ENCODE data around the gene PICK1.

- TF ChIP-seq, protein P1, sequence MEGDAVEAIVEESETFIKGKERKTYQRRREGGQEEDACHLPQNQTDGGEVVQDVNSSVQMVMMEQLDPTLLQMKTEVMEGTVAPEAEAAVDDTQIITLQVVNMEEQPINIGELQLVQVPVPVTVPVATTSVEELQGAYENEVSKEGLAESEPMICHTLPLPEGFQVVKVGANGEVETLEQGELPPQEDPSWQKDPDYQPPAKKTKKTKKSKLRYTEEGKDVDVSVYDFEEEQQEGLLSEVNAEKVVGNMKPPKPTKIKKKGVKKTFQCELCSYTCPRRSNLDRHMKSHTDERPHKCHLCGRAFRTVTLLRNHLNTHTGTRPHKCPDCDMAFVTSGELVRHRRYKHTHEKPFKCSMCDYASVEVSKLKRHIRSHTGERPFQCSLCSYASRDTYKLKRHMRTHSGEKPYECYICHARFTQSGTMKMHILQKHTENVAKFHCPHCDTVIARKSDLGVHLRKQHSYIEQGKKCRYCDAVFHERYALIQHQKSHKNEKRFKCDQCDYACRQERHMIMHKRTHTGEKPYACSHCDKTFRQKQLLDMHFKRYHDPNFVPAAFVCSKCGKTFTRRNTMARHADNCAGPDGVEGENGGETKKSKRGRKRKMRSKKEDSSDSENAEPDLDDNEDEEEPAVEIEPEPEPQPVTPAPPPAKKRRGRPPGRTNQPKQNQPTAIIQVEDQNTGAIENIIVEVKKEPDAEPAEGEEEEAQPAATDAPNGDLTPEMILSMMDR (IDR thresholded peaks at IDR 0.05) = peak; percentile 87 to 89 (median 89)
- TF ChIP-seq POLR2A (IDR thresholded peaks at IDR 0.05) = no peak
Observed at GRCh38 chr22:38051900-38052862, 5.0 kb upstream of the PICK1 start.

All from testis (tissue), 2 donors.